ENCODE measurements around the gene SLC38A5.
"Not testable (repeated sequence)": the region's sequence is repeated elsewhere in the genome, so short reads cannot be mapped to it uniquely, and the experiment has no call there.

The SLC38A5 gene

GRCh38 chrX:48468693-48469691 lies 1.1 kb downstream of the SLC38A5 start:
- DNase-seq (ENCODE audit: low spot score) = no peak

DNA sequence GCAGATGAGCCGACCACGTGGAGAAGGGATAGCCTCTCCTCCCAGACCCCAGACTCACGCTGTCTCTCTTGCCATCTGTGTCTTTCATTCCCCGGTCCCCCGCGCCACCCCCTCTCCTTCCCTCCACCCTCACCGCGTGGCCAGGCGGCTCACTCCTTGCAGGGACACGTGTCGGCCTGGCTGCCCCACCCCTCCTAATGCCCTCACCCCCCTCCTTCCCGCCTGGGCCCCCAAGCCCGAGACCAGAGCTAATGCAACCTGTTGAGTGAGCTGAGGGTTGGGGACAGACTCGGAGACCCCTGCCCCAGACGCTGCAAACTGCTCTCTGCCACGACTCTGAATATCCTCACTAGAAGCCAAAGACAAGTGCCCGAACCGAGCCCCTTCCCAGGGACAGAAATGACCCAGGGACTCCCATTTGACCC lies 1.8 kb downstream of the SLC38A5 start:
- peak; percentile 30 for DNase-seq (ENCODE audit: low spot score)

GRCh38 chrX:48467281-48467761 lies 2.7 kb downstream of the SLC38A5 start:
- DNase-seq (ENCODE audit: low spot score) = no peak

- no peak for DNase-seq (ENCODE audit: low spot score)
These were observed 3.4 kb downstream of the SLC38A5 start for GRCh38 chrX:48466696-48467095.

DNA sequence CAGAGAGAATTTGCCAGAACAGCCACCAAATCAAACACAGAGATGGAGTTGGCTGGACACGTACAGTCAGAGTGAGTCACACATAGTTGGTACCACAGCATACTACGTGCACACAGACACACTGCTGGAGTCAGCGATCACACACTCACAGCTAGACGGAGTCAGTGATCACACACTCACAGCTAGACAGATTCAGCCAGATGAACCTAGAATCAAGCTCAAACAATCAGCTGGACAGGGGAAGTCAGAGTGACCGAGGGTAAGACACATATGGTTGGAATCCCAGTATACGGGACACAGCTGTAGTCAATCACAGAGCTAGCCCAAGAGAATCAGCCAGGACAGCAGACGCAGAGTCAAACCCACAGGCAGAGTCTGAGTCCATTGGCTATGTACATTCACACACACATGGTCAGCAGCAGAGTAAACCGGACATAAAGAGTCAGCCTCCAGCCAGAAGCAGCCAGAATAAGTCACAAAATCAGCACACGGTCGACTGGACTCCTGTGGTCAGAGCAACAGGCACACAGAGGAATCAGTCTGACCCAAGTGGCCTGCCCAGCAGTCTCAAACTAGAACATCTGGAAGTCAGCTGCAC lies 4.6 kb downstream of the SLC38A5 start:
- DNase-seq (ENCODE audit: low spot score) = no peak

DNA sequence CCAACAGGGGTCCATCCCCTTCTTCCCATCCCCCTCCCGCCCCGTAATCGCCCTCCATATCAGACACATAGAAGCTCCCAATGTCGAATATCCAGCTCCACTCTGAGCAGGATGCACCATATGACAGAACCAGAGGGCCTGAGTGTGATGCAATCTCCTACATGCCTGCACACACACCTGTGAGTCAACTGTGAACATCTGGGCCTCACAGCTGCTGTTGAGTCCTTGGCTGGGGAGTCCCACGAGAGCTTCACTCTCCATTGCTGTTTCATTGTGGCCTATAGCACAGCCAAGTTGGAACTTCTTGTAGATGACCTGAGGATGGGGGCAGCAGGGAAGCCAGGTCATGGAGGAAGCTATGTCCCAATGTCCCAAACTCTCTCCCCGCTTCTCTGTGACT lies 8.2 kb downstream of the SLC38A5 start:
- no peak for DNase-seq (ENCODE audit: low spot score)

GRCh38 chrX:48460606-48461005 lies 9.5 kb downstream of the SLC38A5 start:
- no peak for DNase-seq (ENCODE audit: low spot score)

GRCh38 chrX:48460031-48460430 lies 10.0 kb downstream of the SLC38A5 start:
- no peak for DNase-seq (ENCODE audit: low spot score)

GRCh38 chrX:48459483-48459882 lies 10.6 kb downstream of the SLC38A5 start:
- no peak for DNase-seq (ENCODE audit: low spot score)

GRCh38 chrX:48458711-48459110 lies 11.3 kb downstream of the SLC38A5 start:
- DNase-seq (ENCODE audit: low spot score) = no peak

DNA sequence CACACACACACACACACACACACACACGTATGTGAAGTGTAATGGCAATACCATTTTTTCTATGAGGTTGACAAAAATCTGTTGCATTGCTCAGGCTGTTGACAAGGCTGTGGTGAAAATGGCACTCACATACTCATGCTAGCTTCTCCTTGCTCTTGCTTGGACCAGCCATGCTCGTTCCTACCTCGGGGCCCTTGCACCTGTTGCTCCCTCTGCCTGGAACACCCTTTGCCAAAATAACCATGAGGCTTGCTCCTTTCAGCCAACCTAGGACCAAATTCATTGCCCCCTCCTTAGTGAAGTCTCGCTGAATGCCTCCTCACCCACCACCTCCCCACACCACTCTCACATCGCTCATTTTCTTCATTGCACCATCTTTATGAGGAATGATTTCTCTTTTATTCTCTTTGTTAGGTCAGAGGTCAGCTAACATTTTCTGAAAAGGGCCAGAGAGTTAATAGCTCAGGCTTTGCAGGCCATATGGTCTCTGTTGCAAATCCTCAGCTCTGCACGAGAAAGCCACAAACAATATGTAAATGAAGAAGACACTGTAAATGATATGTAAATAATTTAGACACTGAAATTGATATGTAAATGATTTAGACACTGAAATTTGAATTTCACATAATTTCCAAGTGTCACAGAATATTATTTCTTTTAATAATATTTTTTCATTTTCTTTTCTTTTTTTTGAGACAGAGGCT lies 13.3 kb downstream of the SLC38A5 start:
- no peak for DNase-seq (ENCODE audit: low spot score)

- no peak for DNase-seq (ENCODE audit: low spot score)
These were observed 18.4 kb downstream of the SLC38A5 start for GRCh38 chrX:48451708-48452107.

GRCh38 chrX:48450076-48450475 lies 20.0 kb downstream of the SLC38A5 start:
- no peak for DNase-seq (ENCODE audit: low spot score)

DNA sequence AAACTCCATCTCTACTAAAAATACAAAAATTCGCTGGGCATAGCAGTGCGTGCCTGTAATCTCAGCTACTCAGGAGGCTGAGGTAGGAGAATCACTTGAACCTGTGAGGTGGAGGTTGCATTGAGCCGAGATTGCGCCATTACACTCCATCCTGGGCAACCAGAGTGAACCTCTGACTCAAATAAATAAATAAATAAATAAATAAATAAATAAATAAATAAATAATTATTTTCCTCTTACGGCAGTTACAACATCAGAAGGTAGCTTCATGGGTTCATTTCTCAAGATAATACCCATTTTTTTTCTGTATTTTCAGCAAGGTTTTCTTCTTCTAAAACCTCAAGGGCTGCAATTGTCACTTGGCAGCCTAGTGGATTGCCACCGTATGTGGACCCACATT lies 22.9 kb downstream of the SLC38A5 start:
- DNase-seq (ENCODE audit: low spot score) = not testable (repeated sequence)

GRCh38 chrX:48433713-48434112 lies 36.3 kb downstream of the SLC38A5 start:
- DNase-seq (ENCODE audit: low spot score) = not testable (repeated sequence)

DNA sequence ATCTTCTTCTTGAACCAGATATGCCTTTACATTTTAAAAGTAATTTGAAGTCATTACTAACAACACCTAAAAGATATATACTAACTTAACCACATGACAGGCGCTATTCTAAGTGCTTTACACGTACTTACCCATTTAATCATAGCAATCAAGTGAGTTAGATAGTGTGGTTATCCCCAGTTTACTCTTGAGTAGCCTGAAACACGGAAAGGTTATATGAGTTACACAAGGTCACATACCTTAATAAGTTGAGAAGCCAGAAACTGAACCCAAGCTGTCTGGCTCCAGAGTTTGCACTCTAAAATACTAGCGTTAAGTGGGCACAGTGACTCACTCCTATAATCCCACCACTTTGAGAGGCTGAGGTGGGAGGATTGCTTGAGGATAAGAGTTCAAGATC lies 39.9 kb downstream of the SLC38A5 start:
- not testable (repeated sequence) for DNase-seq (ENCODE audit: low spot score)

GRCh38 chrX:48429606-48430005 lies 40.5 kb downstream of the SLC38A5 start:
- DNase-seq (ENCODE audit: low spot score) = not testable (repeated sequence)

- not testable (repeated sequence) for DNase-seq (ENCODE audit: low spot score)
These were observed 42.9 kb downstream of the SLC38A5 start for GRCh38 chrX:48427027-48427716.

DNA sequence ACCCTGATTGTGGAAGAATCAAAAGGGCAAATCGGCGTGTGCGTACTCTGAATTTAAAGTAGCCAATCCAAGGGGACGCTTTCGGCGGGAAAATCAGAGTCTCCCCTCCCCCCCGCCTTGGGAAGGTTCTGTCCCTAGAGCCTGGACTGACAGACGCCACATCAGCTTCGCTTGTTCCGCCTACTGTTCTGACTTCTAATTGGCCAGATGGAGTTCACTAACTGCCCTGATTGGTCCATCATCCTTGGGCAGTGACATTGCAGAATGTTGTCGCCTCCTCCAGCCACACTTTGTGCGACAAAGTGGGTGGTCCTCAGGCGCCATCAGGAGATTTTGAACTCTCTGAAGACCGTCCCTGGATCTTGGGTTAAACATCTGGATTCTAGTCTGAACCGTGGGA lies 58.2 kb downstream of the SLC38A5 start, which contains the start of gene SSX4B:
SSX4B (minus strand) TSS at position 101 of the 400 bp plus-strand sequence. CDS start 588 bp downstream, outside the sequence.
- DNase-seq (ENCODE audit: low spot score) = not testable (repeated sequence)

Data from SK-N-DZ (cell line).